K562 (cell line): Measurements from ENCODE around the gene RNLS. TPM values are rescaled to one million over a fixed set of nuclear protein-coding genes. Genes with fewer than 3 reads are reported as not detected.

Experiments used
- ATAC-seq: fragments of 200-7000 bp; cut with Tn5 transposase; 3 replicates; pipeline ENCODE4 v1.9.1; 2020; ENCODE audit warnings: moderate library complexity
- BruUV-seq: library from RNA; stranded (reverse); fragments of 400-500 nt; replicated peaks from 2 replicates; lab custom pipeline; 2021; lab: Mats Ljungman, UMichigan
- CTCF ChIA-PET: fragments of 300-600 bp; formaldehyde crosslinking; extraction: SDS; loops from one replicate; lab custom pipeline; 2021; ENCODE audit warnings: low intra/inter-chr PET ratio; lab: Yijun Ruan, JAX
- POLR2A ChIA-PET: fragments of 300-600, 350-650 bp; sonication (Branson Sonifier 250); formaldehyde crosslinking; extraction: SDS; loops from one replicate; lab custom pipeline; 2021; ENCODE audit warnings: antibody characterized with exemption, inconsistent platforms; lab: Yijun Ruan, JAX
- DNase-seq, 4 experiments: peaks; one replicate each; pipeline versions ENCODE4 v3.0.0 to v3.0.0-alpha.2; 2011 to 2018; ENCODE audit warnings: low spot score in 3 of 4, mixed read lengths in 3 of 4; ENCODE audit errors: extremely low read depth in 1 of 4
- FAIRE-seq: peaks from 2 replicates; lab custom pipeline; 2011; peaks lifted over from hg19 to GRCh38; lab: Jason Lieb, UNC
- H2AFZ ChIP-seq: 2 replicates; pipeline ENCODE4 v1.6.0; 2011; ENCODE audit warnings: low read depth, low read length, control low read depth, inconsistent platforms
- H3K27ac ChIP-seq: fragments of 200-600 bp; 3 replicates; pipeline ENCODE4 v1.8.0; 2011; ENCODE audit warnings: low read depth, mild to moderate bottlenecking, control low read depth, inconsistent platforms, low read length, moderate library complexity, mixed read lengths; ENCODE audit errors: extremely low read depth
- H3K27me3 ChIP-seq, 2 experiments: fragments of 300-600 bp in 1 of 2; 2 replicates in 1 of 2; 3 replicates in 1 of 2; pipeline versions ENCODE4 v1.6.0 to v1.8.0; 2011; ENCODE audit warnings: inconsistent platforms in 2 of 2, low read length in 2 of 2, mild to moderate bottlenecking in 1 of 2, mixed read lengths in 1 of 2, moderate library complexity in 1 of 2; ENCODE audit not compliant: control insufficient read depth in 2 of 2, insufficient read depth in 2 of 2
- H3K36me3 ChIP-seq: fragments of 300-600 bp; 3 replicates; pipeline ENCODE4 v1.8.0; 2011; ENCODE audit warnings: mild to moderate bottlenecking, low read length, inconsistent platforms; ENCODE audit not compliant: control insufficient read depth, insufficient read depth
- H3K4me1 ChIP-seq, 2 experiments: fragments of 200-600 bp in 1 of 2; replicated peaks in 1 of 2; 2 replicates in 1 of 2; 3 replicates in 1 of 2; pipeline versions ENCODE4 v1.5.1 to v1.8.0; 2011; ENCODE audit warnings: inconsistent platforms in 2 of 2, low read length in 2 of 2, mild to moderate bottlenecking in 1 of 2, mixed read lengths in 1 of 2, moderate library complexity in 1 of 2; ENCODE audit not compliant: control insufficient read depth in 2 of 2, insufficient read depth in 2 of 2
- H3K4me2 ChIP-seq: 2 replicates; pipeline ENCODE4 v1.6.1; 2011; ENCODE audit warnings: low read length, control low read depth, inconsistent platforms, mixed read lengths; ENCODE audit not compliant: insufficient read depth
- H3K4me3 ChIP-seq: fragments of 200-600 bp; sonication (generic), shearing (Covaris generic); 2 replicates; pipeline ENCODE4 v1.5.1; 2016; ENCODE audit warnings: control low read depth, inconsistent platforms
- H3K79me2 ChIP-seq: fragments of 200-600 bp; 3 replicates; pipeline ENCODE4 v1.8.0; 2011; ENCODE audit warnings: low read length, inconsistent platforms; ENCODE audit not compliant: control insufficient read depth, insufficient read depth
- H3K9ac ChIP-seq, 2 experiments: 2 replicates each; pipeline versions ENCODE4 v1.6.0 to v1.6.1; 2011; ENCODE audit warnings: low read depth in 2 of 2, low read length in 2 of 2, control low read depth in 1 of 2, inconsistent platforms in 1 of 2, mild to moderate bottlenecking in 1 of 2, mixed read lengths in 1 of 2; ENCODE audit not compliant: insufficient read depth in 1 of 2
- H3K9me1 ChIP-seq: one replicate; pipeline ENCODE4 v1.6.0; 2011; ENCODE audit warnings: inconsistent platforms, mild to moderate bottlenecking, low read length, moderate library complexity; ENCODE audit not compliant: control insufficient read depth, insufficient read depth
- H3K9me3 ChIP-seq: replicated peaks from 2 replicates; pipeline ENCODE4 v1.5.1; 2011; ENCODE audit warnings: low read depth, low read length, inconsistent platforms; ENCODE audit not compliant: control insufficient read depth, insufficient read depth
- H4K20me1 ChIP-seq: replicated peaks from 2 replicates; pipeline ENCODE4 v1.6.1; 2011; ENCODE audit warnings: low read length, inconsistent platforms, mixed read lengths; ENCODE audit not compliant: control insufficient read depth, insufficient read depth
- BRD4 ChIP-seq: fragments of 200-600 bp; sonication (generic); IDR thresholded peaks from 2 replicates; pipeline ENCODE4 v1.6.1; 2017; ENCODE audit warnings: inconsistent platforms
- CREBBP ChIP-seq: IDR thresholded peaks from one replicate; pipeline ENCODE4 v1.6.1; 2012; ENCODE audit warnings: low read depth, mild to moderate bottlenecking, control low read depth, inconsistent platforms, low read length
- CSDE1 ChIP-seq, 2 experiments: fragments of 450-650 bp; IDR thresholded peaks; 2 replicates each; pipeline ENCODE4 v1.6.1; 2016; ENCODE audit warnings: mild to moderate bottlenecking in 1 of 2
- FOXJ3 ChIP-seq: sonication (generic); formaldehyde crosslinking; IDR thresholded peaks from 2 replicates; pipeline ENCODE4 v1.4.0; 2020; ENCODE audit warnings: mild to moderate bottlenecking, missing genetic modification reagents
- GTF3C2 ChIP-seq: IDR thresholded peaks from 3 replicates; pipeline ENCODE4 v1.6.1; 2011; ENCODE audit warnings: borderline replicate concordance, mild to moderate bottlenecking, moderate library complexity; ENCODE audit not compliant: insufficient read length; ENCODE audit errors: extremely low read depth
- HMG20A ChIP-seq: fragments of 450-650 bp; formaldehyde crosslinking; conservative IDR thresholded peaks from 2 replicates; pipeline ENCODE4 v1.4.0; 2020; ENCODE audit warnings: mild to moderate bottlenecking, mixed read lengths
- RB1 ChIP-seq: fragments of 450-650 bp; IDR thresholded peaks from 2 replicates; pipeline ENCODE4 v1.6.1; 2017; ENCODE audit warnings: low read depth, mild to moderate bottlenecking
- ZNF282 ChIP-seq: sonication (generic); formaldehyde crosslinking; IDR thresholded peaks from 2 replicates; pipeline ENCODE4 v1.8.1; 2023; ENCODE audit warnings: missing genetic modification reagents
- WGBS: fragments of 100-300 bp; shearing (Covaris generic); methylation state at CpG from one replicate; pipeline ENCODE4 v1.1.6; 2016; ENCODE audit warnings: low coverage, mixed read lengths; ENCODE audit not compliant: insufficient coverage; ENCODE audit errors: missing lambda C conversion rate; 5-methylcytosine and 5-hydroxymethylcytosine counted together
- in situ Hi-C: fragments of 300-500 bp; cut with MboI; formaldehyde crosslinking; loops from 4 replicates; pipeline ENCODE4 v1.15.0; 2018; ENCODE audit warnings: inconsistent platforms, mixed read lengths
- intact Hi-C: fragments of 100-400 bp; cut with micrococcal nuclease; formaldehyde crosslinking; loops from 2 replicates; pipeline ENCODE4 v1.14.2; 2022
- polyA plus RNA-seq, 8 experiments: library from polyadenylated mRNA; depleted of rRNA in 4 of 8; stranded (reverse) in 5 of 8; unstranded in 3 of 8; fragments of >200 nt; fragmentation: Nextera tagmentation in 2 of 8; fragmentation: Illumina TruSeq in 1 of 8; extraction: Ambion mirVana in 2 of 8; extraction: Trizol in 1 of 8; gene quantifications; 2 replicates each; pipeline versions ENCODE4 v1.2.1 to v1.2.3, GENCODE V29; 2011 to 2014; ENCODE audit warnings: inconsistent platforms in 1 of 8, missing spikeins in 1 of 8
- total RNA-seq, 7 experiments: library from RNA; depleted of rRNA in 6 of 7; stranded (reverse); fragments of >200 nt in 6 of 7; fragmentation: Illumina TruSeq in 2 of 7; extraction: Trizol in 2 of 7; gene quantifications; 2 replicates each; pipeline versions ENCODE4 v1.2.1 to v1.2.3, GENCODE V29; 2011 to 2021; ENCODE audit warnings: low replicate concordance in 1 of 7

RNLS gene
- total and polyA plus RNA-seq, 9 of the 15 experiments (the other 6 are each of a cell fraction or from before 2014, with no cell fraction given): 0.14 to 0.72 (median 0.41) TPM; not detected in 3

GRCh38 chr10:88237896-88238614, 345.1 kb downstream of the RNLS start:
- Histone ChIP-seq H4K20me1 (no peaks in the 10 kb centered on the region), H3K9me1 (no peaks in the 10 kb centered on the region), H3K27ac (no peak overlapping the region), H3K27me3 (no peaks in the 10 kb centered on the region), H3K4me3 (no peak overlapping the region), H3K36me3 (no peaks in the 10 kb centered on the region), H3K79me2 (no peaks in the 10 kb centered on the region), H3K4me2 (no peak overlapping the region), H3K9ac (no peak overlapping the region), H3K4me1 (no peaks in the 10 kb centered on the region), H3K9me3 (no peaks in the 10 kb centered on the region), H2AFZ (no peak overlapping the region)
- CTCF ChIA-PET: no interaction called here
- no peak for DNase-seq
- intact Hi-C loops (no loop called here), in situ Hi-C loops (no loop called here)
- FAIRE-seq: no peak
- WGBS: 0% methylated on average over 2 of the region's 2 CpGs
- no peak for ATAC-seq
- POLR2A ChIA-PET: interaction anchor here (1.0 kb wide), 1 partner anchor 13 kb away, joined by 3 read pairs; no protein-coding TSS in a partner anchor
- BruUV-seq: no TSS peak
- TF ChIP-seq HMG20A (CRISPR knock-in tag) (no peak), CREBBP (no peak), FOXJ3 (CRISPR knock-in tag) (no peak)

GRCh38 chr10:88236121-88236743, 346.9 kb downstream of the RNLS start:
- Histone ChIP-seq H3K27me3 (no peaks in the 10 kb centered on the region), H3K27ac (no peak overlapping the region), H4K20me1 (no peaks in the 10 kb centered on the region), H3K4me2 (no peak overlapping the region), H3K9ac (no peak overlapping the region), H3K9me1 (no peaks in the 10 kb centered on the region), H3K36me3 (no peaks in the 10 kb centered on the region), H3K9me3 (no peaks in the 10 kb centered on the region), H3K79me2 (no peaks in the 10 kb centered on the region), H2AFZ (no peak overlapping the region), H3K4me3 (no peak overlapping the region), H3K4me1 (no peaks in the 10 kb centered on the region; a peak in 1 of 5 replicates)
- intact Hi-C loops: no loop called here
- in situ Hi-C loops: no loop called here
- no peak for ATAC-seq
- DNase-seq: no peak
- ChIA-PET POLR2A (no interaction called here), CTCF (no interaction called here)
- WGBS: 0% methylated on average over 1 of the region's 2 CpGs
- no peak for FAIRE-seq
- no TSS peak for BruUV-seq
- TF ChIP-seq GTF3C2 (no peak), RB1 (no peak), ZNF282 (no peak), CSDE1 (IDR thresholded peaks at IDR 0.05) (no peak), BRD4 (no peak)
